IMR-90 (cell line): ENCODE results near the gene ANTXR1. TPM values are rescaled to one million over a fixed set of nuclear protein-coding genes. Genes with fewer than 3 reads are reported as not detected.

Source experiments
- ATAC-seq: fragments of 200-7000 bp; cut with Tn5 transposase; 2 replicates; pipeline ENCODE4 v1.9.1; 2020; ENCODE audit warnings: low read depth, mild to moderate bottlenecking, moderate library complexity
- BruUV-seq: library from RNA; stranded (reverse); fragments of 400-500 nt; replicated peaks from 2 replicates; lab custom pipeline; 2021; lab: Mats Ljungman, UMichigan
- CTCF ChIA-PET: fragments of 300-600 bp; formaldehyde crosslinking; extraction: SDS; loops from one replicate; lab custom pipeline; 2021; ENCODE audit warnings: antibody characterized with exemption; lab: Yijun Ruan, JAX
- POLR2A ChIA-PET: fragments of 300-600 bp; sonication (Branson Sonifier 250); formaldehyde crosslinking; loops from one replicate; lab custom pipeline; 2022; ENCODE audit warnings: antibody characterized with exemption; ENCODE audit not compliant: unreplicated experiment; lab: Charles Lee
- DNase-seq: peaks from one replicate; pipeline ENCODE4 v3.0.0; 2013
- H2AFZ ChIP-seq: replicated peaks from 2 replicates; pipeline ENCODE3; 2013; ENCODE audit warnings: low read length, mild to moderate bottlenecking; ENCODE audit not compliant: poor library complexity
- H2AK5ac ChIP-seq: 2 replicates; pipeline ENCODE4 v1.6.1; 2013; ENCODE audit warnings: low read depth, low read length, inconsistent platforms
- H2AK9ac ChIP-seq: replicated peaks from 2 replicates; pipeline ENCODE3; 2013; ENCODE audit warnings: mild to moderate bottlenecking, low read depth, low read length, moderate library complexity; ENCODE audit not compliant: poor library complexity
- H2BK120ac ChIP-seq: 2 replicates; pipeline ENCODE4 v1.6.1; 2013; ENCODE audit warnings: low read depth, low read length, inconsistent platforms
- H2BK15ac ChIP-seq: 3 replicates; pipeline ENCODE4 v1.6.1; 2013; ENCODE audit warnings: low read depth, low read length, inconsistent platforms
- H2BK20ac ChIP-seq: 2 replicates; pipeline ENCODE4 v1.6.1; 2013; ENCODE audit warnings: low read depth, mild to moderate bottlenecking, inconsistent platforms, low read length, moderate library complexity
- H2BK5ac ChIP-seq: 2 replicates; pipeline ENCODE4 v1.6.1; 2013; ENCODE audit warnings: mild to moderate bottlenecking, low read depth, low read length, inconsistent platforms; ENCODE audit not compliant: poor library complexity, severe bottlenecking
- H3K14ac ChIP-seq: replicated peaks from 2 replicates; pipeline ENCODE4 v1.6.1; 2013; ENCODE audit warnings: low read depth, low read length, inconsistent platforms
- H3K18ac ChIP-seq: 2 replicates; pipeline ENCODE4 v1.6.1; 2013; ENCODE audit warnings: low read depth, low read length, control low read depth
- H3K23ac ChIP-seq: 2 replicates; pipeline ENCODE4 v1.6.1; 2013; ENCODE audit warnings: low read depth, low read length, inconsistent platforms
- H3K27ac ChIP-seq: 2 replicates; pipeline ENCODE4 v1.5.1; 2013; ENCODE audit warnings: mild to moderate bottlenecking, control low read depth, low read length; ENCODE audit not compliant: insufficient read depth
- H3K27me3 ChIP-seq: 2 replicates; pipeline ENCODE4 v1.6.1; 2013; ENCODE audit warnings: low read length; ENCODE audit not compliant: control insufficient read depth, insufficient read depth
- H3K36me3 ChIP-seq: 2 replicates; pipeline ENCODE4 v1.6.1; 2013; ENCODE audit warnings: low read length, mixed read lengths; ENCODE audit not compliant: control insufficient read depth, insufficient read depth
- H3K4ac ChIP-seq: 2 replicates; pipeline ENCODE4 v1.6.1; 2013; ENCODE audit warnings: low read depth, low read length, inconsistent platforms
- H3K4me1 ChIP-seq: 2 replicates; pipeline ENCODE4 v1.6.1; 2013; ENCODE audit warnings: low read length, mixed read lengths; ENCODE audit not compliant: control insufficient read depth, insufficient read depth
- H3K4me2 ChIP-seq: 2 replicates; pipeline ENCODE4 v1.6.1; 2013; ENCODE audit warnings: low read depth, mild to moderate bottlenecking, control low read depth, low read length, moderate library complexity
- H3K4me3 ChIP-seq: 2 replicates; pipeline ENCODE4 v1.5.1; 2013; ENCODE audit warnings: low read depth, mild to moderate bottlenecking, control low read depth, low read length, moderate library complexity; ENCODE audit not compliant: insufficient read depth
- H3K56ac ChIP-seq: 2 replicates; pipeline ENCODE4 v1.6.1; 2013; ENCODE audit warnings: low read length, inconsistent platforms; ENCODE audit not compliant: insufficient read depth; ENCODE audit errors: extremely low read depth
- H3K79me1 ChIP-seq, 2 experiments: 2 replicates each; pipeline ENCODE4 v1.6.1; 2013; ENCODE audit warnings: low read length in 2 of 2, inconsistent platforms in 1 of 2, low read depth in 1 of 2
- H3K9ac ChIP-seq: 2 replicates; pipeline ENCODE4 v1.6.1; 2013; ENCODE audit warnings: low read depth, low read length, control low read depth
- H3K9me1 ChIP-seq: 2 replicates; pipeline ENCODE4 v1.6.1; 2013; ENCODE audit warnings: low read length, inconsistent platforms; ENCODE audit not compliant: insufficient read depth
- H3K9me3 ChIP-seq: 2 replicates; pipeline ENCODE4 v1.6.1; 2013; ENCODE audit warnings: low read length; ENCODE audit not compliant: control insufficient read depth, insufficient read depth
- H4K20me1 ChIP-seq: 2 replicates; pipeline ENCODE4 v1.6.1; 2013; ENCODE audit warnings: low read length, inconsistent platforms; ENCODE audit not compliant: insufficient read depth
- H4K5ac ChIP-seq: 2 replicates; pipeline ENCODE4 v1.6.1; 2013; ENCODE audit warnings: mild to moderate bottlenecking, low read depth, low read length, control low read depth
- H4K8ac ChIP-seq, 2 experiments: 2 replicates each; pipeline ENCODE4 v1.6.1; 2013; ENCODE audit warnings: low read depth in 2 of 2, low read length in 2 of 2, control low read depth in 1 of 2, inconsistent platforms in 1 of 2
- H4K91ac ChIP-seq: 2 replicates; pipeline ENCODE4 v1.6.1; 2013; ENCODE audit warnings: low read depth, low read length, inconsistent platforms; ENCODE audit not compliant: insufficient read depth
- BHLHE40 ChIP-seq: fragments of 150-350 bp; IDR thresholded peaks from 2 replicates; pipeline ENCODE4 v1.6.1; 2016; ENCODE audit warnings: mild to moderate bottlenecking, low read depth, low read length
- CEBPB ChIP-seq: IDR thresholded peaks from 2 replicates; pipeline ENCODE4 v1.6.1; 2012; ENCODE audit warnings: low read depth, low read length, improper control_type of control experiment
- CHD1 ChIP-seq: IDR thresholded peaks from 2 replicates; pipeline ENCODE4 v1.6.1; 2012; ENCODE audit warnings: low read depth, low read length, improper control_type of control experiment
- CTCF ChIP-seq: conservative IDR thresholded peaks from 2 replicates; pipeline ENCODE4 v1.5.1; 2012; ENCODE audit warnings: mild to moderate bottlenecking, low read depth, low read length, improper control_type of control experiment
- ELK1 ChIP-seq: fragments of 150-350 bp; IDR thresholded peaks from 2 replicates; pipeline ENCODE4 v1.6.1; 2016; ENCODE audit warnings: low read depth, mild to moderate bottlenecking, low read length, moderate library complexity, borderline replicate concordance
- FOS ChIP-seq: fragments of 150-350 bp; IDR thresholded peaks from 2 replicates; pipeline ENCODE4 v1.6.1; 2016; ENCODE audit warnings: low read depth, low read length
- MAFK ChIP-seq: IDR thresholded peaks from 2 replicates; pipeline ENCODE4 v1.6.1; 2012; ENCODE audit warnings: low read depth, low read length, improper control_type of control experiment
- MAZ ChIP-seq: IDR thresholded peaks from 2 replicates; pipeline ENCODE4 v1.6.1; 2012; ENCODE audit warnings: low read depth, mild to moderate bottlenecking, low read length, improper control_type of control experiment, moderate library complexity, borderline replicate concordance
- MXI1 ChIP-seq: IDR thresholded peaks from 2 replicates; pipeline ENCODE4 v1.6.1; 2012; ENCODE audit warnings: low read depth, mild to moderate bottlenecking, low read length, moderate library complexity, borderline replicate concordance
- NFE2L2 ChIP-seq: fragments of 150-350 bp; IDR thresholded peaks from 2 replicates; pipeline ENCODE4 v1.6.1; 2016; ENCODE audit warnings: low read depth, mild to moderate bottlenecking, low read length
- POLR2A ChIP-seq: IDR thresholded peaks from 2 replicates; pipeline ENCODE4 v1.6.1; 2012; ENCODE audit warnings: mild to moderate bottlenecking, low read depth, low read length
- RAD21 ChIP-seq: IDR thresholded peaks from 2 replicates; pipeline ENCODE4 v1.6.1; 2012; ENCODE audit warnings: low read length, improper control_type of control experiment
- RCOR1 ChIP-seq: IDR thresholded peaks from 2 replicates; pipeline ENCODE4 v1.6.1; 2012; ENCODE audit warnings: mild to moderate bottlenecking, low read length, improper control_type of control experiment; ENCODE audit not compliant: insufficient replicate concordance
- RFX5 ChIP-seq: IDR thresholded peaks from 2 replicates; pipeline ENCODE4 v1.8.0; 2012; ENCODE audit warnings: low read depth, mild to moderate bottlenecking, low read length, moderate library complexity
- SMC3 ChIP-seq: fragments of 150-350 bp; IDR thresholded peaks from 2 replicates; pipeline ENCODE4 v1.6.1; 2016; ENCODE audit warnings: low read depth, mild to moderate bottlenecking, antibody characterized with exemption, low read length, moderate library complexity
- USF2 ChIP-seq: fragments of 150-350 bp; IDR thresholded peaks from 2 replicates; pipeline ENCODE4 v1.6.1; 2017; ENCODE audit warnings: mild to moderate bottlenecking, antibody characterized with exemption, low read length, low read depth
- WGBS, 2 experiments: methylation state at CpG; one replicate each; pipeline versions ENCODE4 v1.1.5 to v1.1.7; 2013; ENCODE audit warnings: missing lambda C conversion rate in 2 of 2; ENCODE audit not compliant: insufficient read length in 1 of 2; ENCODE audit errors: extremely low coverage in 2 of 2; 5-methylcytosine and 5-hydroxymethylcytosine counted together
- dilution Hi-C: fragments of 300-500 bp; cut with HindIII; formaldehyde crosslinking; loops from one replicate; pipeline ENCODE4 v1.14.3; 2018; ENCODE audit warnings: low sequenced_read_pairs; ENCODE audit not compliant: unreplicated experiment
- in situ Hi-C: fragments of 300-500 bp; cut with MboI; formaldehyde crosslinking; loops from 3 replicates; pipeline ENCODE4 v1.14.3; 2019; ENCODE audit warnings: low sequenced_read_pairs, inconsistent platforms, mixed read lengths
- intact Hi-C: fragments of 100-400 bp; cut with micrococcal nuclease; formaldehyde crosslinking; loops from 2 replicates; pipeline ENCODE4 v1.10.0; 2022
- polyA plus RNA-seq, 3 experiments: library from polyadenylated mRNA; depleted of rRNA; stranded (reverse); fragments of >200 nt; gene quantifications; 2 replicates each; pipeline ENCODE4 v1.2.3, GENCODE V29; 2012; ENCODE audit warnings: low replicate concordance in 1 of 3
- total RNA-seq: library from RNA; depleted of rRNA; stranded (reverse); fragments of >200 nt; gene quantifications from 2 replicates; pipeline ENCODE4 v1.2.3, GENCODE V29; 2012

Gene ANTXR1
- total and polyA plus RNA-seq, 2 of the 4 experiments (the other 2 are of a cell fraction) = 27.2 to 36.9 TPM

- Histone ChIP-seq H3K9me3 (no peaks in the 10 kb centered on the region), H2AK9ac (no peak overlapping the region), H3K23ac (no peak overlapping the region), H3K79me1 (peaks cover 0 to 18% of the 10 kb centered on the region in 2 experiments; a peak in 3 of 4 replicates), H4K5ac (no peak overlapping the region), H2BK5ac (no peak overlapping the region), H2BK120ac (no peak overlapping the region), H3K9ac (no peak overlapping the region), H4K91ac (no peak overlapping the region), H3K27ac (peak overlapping the region; percentile 22; the same call in 1 of the 2 replicates), H3K27me3 (no peaks in the 10 kb centered on the region), H2AFZ (no peak overlapping the region), H2BK20ac (no peak overlapping the region), H2AK5ac (no peak overlapping the region), H3K18ac (peak overlapping the region; percentile 58; the same call in 1 of the 2 replicates), H4K8ac (no peak overlapping the region; a peak in 2 of 4 replicates), H3K4ac (no peak overlapping the region), H3K4me2 (no peak overlapping the region), H3K14ac (no peak overlapping the region), H3K9me1 (peaks cover 16% of the 10 kb centered on the region), H2BK15ac (no peak overlapping the region), H3K36me3 (peaks cover 28% of the 10 kb centered on the region), H3K4me1 (peaks cover 10% of the 10 kb centered on the region), H4K20me1 (no peaks in the 10 kb centered on the region; the same call in 1 of the 2 replicates), H3K56ac (no peak overlapping the region), H3K4me3 (no peak overlapping the region)
- in situ Hi-C loops = no loop called here
- no peak for TF ChIP-seq NFE2L2
- no peak for TF ChIP-seq FOS
- TF ChIP-seq ELK1 = no peak
- no peak for TF ChIP-seq POLR2A
- no peak for TF ChIP-seq CEBPB
- TF ChIP-seq MXI1 = no peak
- TF ChIP-seq BHLHE40 = no peak
- TF ChIP-seq RAD21 = no peak
- no peak for TF ChIP-seq RFX5
- TF ChIP-seq MAZ = no peak
- no peak for TF ChIP-seq MAFK
- no peak for TF ChIP-seq RCOR1
- no peak for TF ChIP-seq SMC3
- TF ChIP-seq USF2 = no peak
- no peak for TF ChIP-seq CHD1
- no peak for TF ChIP-seq CTCF
- DNase-seq (no peak), ATAC-seq (no peak)
- no TSS peak for BruUV-seq
- ChIA-PET POLR2A (no interaction called here), CTCF (no interaction called here)
- intact Hi-C loops = no loop called here
- whole genome bisulfite sequencing, 2 experiments = no CpG with 5 or more reads among the region's 2 CpGs
- dilution Hi-C loops = no loop called here
Observed at GRCh38 chr2:69097148-69097610, 84.2 kb downstream of the ANTXR1 start.
